Measurements from ENCODE around the gene ARX.

DNA sequence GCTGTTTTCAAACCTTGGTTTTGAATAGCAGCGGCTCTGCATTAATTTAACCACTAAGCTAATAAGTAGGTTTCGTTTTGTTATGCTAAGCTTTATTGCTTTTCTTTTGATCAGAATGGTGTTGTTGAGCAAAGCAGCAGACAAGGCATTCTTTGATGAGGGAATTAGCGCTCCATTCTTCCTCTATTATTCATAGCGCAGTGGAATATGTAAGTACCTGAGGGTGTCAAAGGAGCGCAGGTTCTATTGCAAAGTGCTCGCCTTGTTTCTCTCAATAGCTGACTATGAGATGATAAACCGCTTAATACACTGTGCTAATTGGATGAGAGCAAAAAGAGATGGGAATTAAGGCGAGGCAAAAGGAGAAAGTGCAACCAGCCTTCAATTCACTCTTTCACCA is 16.3 kb downstream of the ARX start:
- TF ChIP-seq, protein P1, sequence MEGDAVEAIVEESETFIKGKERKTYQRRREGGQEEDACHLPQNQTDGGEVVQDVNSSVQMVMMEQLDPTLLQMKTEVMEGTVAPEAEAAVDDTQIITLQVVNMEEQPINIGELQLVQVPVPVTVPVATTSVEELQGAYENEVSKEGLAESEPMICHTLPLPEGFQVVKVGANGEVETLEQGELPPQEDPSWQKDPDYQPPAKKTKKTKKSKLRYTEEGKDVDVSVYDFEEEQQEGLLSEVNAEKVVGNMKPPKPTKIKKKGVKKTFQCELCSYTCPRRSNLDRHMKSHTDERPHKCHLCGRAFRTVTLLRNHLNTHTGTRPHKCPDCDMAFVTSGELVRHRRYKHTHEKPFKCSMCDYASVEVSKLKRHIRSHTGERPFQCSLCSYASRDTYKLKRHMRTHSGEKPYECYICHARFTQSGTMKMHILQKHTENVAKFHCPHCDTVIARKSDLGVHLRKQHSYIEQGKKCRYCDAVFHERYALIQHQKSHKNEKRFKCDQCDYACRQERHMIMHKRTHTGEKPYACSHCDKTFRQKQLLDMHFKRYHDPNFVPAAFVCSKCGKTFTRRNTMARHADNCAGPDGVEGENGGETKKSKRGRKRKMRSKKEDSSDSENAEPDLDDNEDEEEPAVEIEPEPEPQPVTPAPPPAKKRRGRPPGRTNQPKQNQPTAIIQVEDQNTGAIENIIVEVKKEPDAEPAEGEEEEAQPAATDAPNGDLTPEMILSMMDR (IDR thresholded peaks at IDR 0.05; ENCODE audit: low read length), result no peak
- no peak for TF ChIP-seq EZH2 (optimal IDR thresholded peaks at IDR 0.05; ENCODE audit: low read depth, low read length)
